Measurements from ENCODE around the gene MTX1. TPM values are rescaled to one million over a fixed set of nuclear protein-coding genes. Genes with fewer than 3 reads are reported as not detected.

MTX1 gene
- total RNA-seq, 4 donors from 2014 or later, result 35.5 to 46.9 (median 40.8) TPM

- TF ChIP-seq CTCF (IDR thresholded peaks at IDR 0.05; ENCODE audit: low read depth), result no peak
These were observed 10.5 kb upstream of the MTX1 start for GRCh38 chr1:155197901-155198546.

- no peak for TF ChIP-seq CTCF (IDR thresholded peaks at IDR 0.05; ENCODE audit: low read depth)
These were observed 10.0 kb upstream of the MTX1 start for GRCh38 chr1:155198547-155198906.

GRCh38 chr1:155199792-155200191 lies 8.7 kb upstream of the MTX1 start:
- no peak for TF ChIP-seq CTCF (IDR thresholded peaks at IDR 0.05; ENCODE audit: low read depth)

GRCh38 chr1:155200920-155201319 lies 7.6 kb upstream of the MTX1 start:
- TF ChIP-seq CTCF (IDR thresholded peaks at IDR 0.05; ENCODE audit: low read depth), result no peak

- no peak for TF ChIP-seq CTCF (IDR thresholded peaks at IDR 0.05; ENCODE audit: low read depth)
These were observed 6.3 kb upstream of the MTX1 start for GRCh38 chr1:155202198-155202597.

- no peak for TF ChIP-seq CTCF (IDR thresholded peaks at IDR 0.05; ENCODE audit: low read depth)
These were observed 5.6 kb upstream of the MTX1 start for GRCh38 chr1:155202731-155203515.

GRCh38 chr1:155205035-155205434 lies 3.5 kb upstream of the MTX1 start:
- no peak for TF ChIP-seq CTCF (IDR thresholded peaks at IDR 0.05; ENCODE audit: low read depth)
